Smooth muscle cell (in vitro differentiated cells): ENCODE results near the gene SMARCA1. TPM values are rescaled to one million over a fixed set of nuclear protein-coding genes. Genes with fewer than 3 reads are reported as not detected.
A peak's percentile ranks its signal among the peaks of the same experiment; 100 is the strongest.

ENCODE experiments used
- DNase-seq: peaks from one replicate; lab custom pipeline; 2025; ENCODE audit not compliant: unreplicated experiment; lab: John Stamatoyannopoulos, UW
- H2AFZ ChIP-seq: fragments of 200-600 bp; sonication (generic); 2 replicates; pipeline ENCODE4 v1.6.0; 2016; ENCODE audit warnings: antibody characterized with exemption, low read depth, mild to moderate bottlenecking
- H3F3A ChIP-seq: fragments of 200-600 bp; sonication (generic); 2 replicates; pipeline ENCODE4 v1.6.0; 2017; ENCODE audit warnings: antibody characterized with exemption, low read depth
- H3K27ac ChIP-seq: fragments of 200-600 bp; sonication (generic); 2 replicates; pipeline ENCODE4 v1.5.1; 2016; ENCODE audit warnings: low read depth, mild to moderate bottlenecking
- H3K27me3 ChIP-seq: fragments of 200-600 bp; sonication (generic); 2 replicates; pipeline ENCODE4 v1.6.1; 2016; ENCODE audit warnings: low read depth, mild to moderate bottlenecking
- H3K36me3 ChIP-seq: fragments of 200-600 bp; sonication (generic); 2 replicates; pipeline ENCODE4 v1.5.1; 2016; ENCODE audit warnings: low read depth
- H3K4me1 ChIP-seq: fragments of 200-600 bp; sonication (generic); 2 replicates; pipeline ENCODE4 v1.5.1; 2016; ENCODE audit warnings: low read depth
- H3K4me2 ChIP-seq: fragments of 200-600 bp; sonication (generic); 2 replicates; pipeline ENCODE4 v1.6.0; 2016; ENCODE audit warnings: mild to moderate bottlenecking
- H3K4me3 ChIP-seq: fragments of 200-600 bp; sonication (generic); 2 replicates; pipeline ENCODE4 v1.5.1; 2016; ENCODE audit warnings: mild to moderate bottlenecking
- H3K79me2 ChIP-seq: fragments of 200-600 bp; sonication (generic); 2 replicates; pipeline ENCODE4 v1.6.0; 2016; ENCODE audit warnings: low read depth, mild to moderate bottlenecking
- H3K9ac ChIP-seq: fragments of 200-600 bp; sonication (generic); 2 replicates; pipeline ENCODE4 v1.6.0; 2016; ENCODE audit warnings: low read depth
- H3K9me3 ChIP-seq: fragments of 200-600 bp; sonication (generic); replicated peaks from 2 replicates; pipeline ENCODE4 v1.5.1; 2016; ENCODE audit warnings: low read depth
- H4K20me1 ChIP-seq: fragments of 200-600 bp; sonication (generic); 2 replicates; pipeline ENCODE4 v1.6.0; 2016; ENCODE audit warnings: low read depth
- WGBS: methylation state at CpG from one replicate; pipeline ENCODE4 v1.1.7; 2016; ENCODE audit warnings: low lambda C conversion rate; 5-methylcytosine and 5-hydroxymethylcytosine counted together
- polyA plus RNA-seq: library from polyadenylated mRNA; unstranded; fragments of >200 nt; fragmentation: Nextera tagmentation; extraction: Ambion mirVana; gene quantifications from 2 replicates; pipeline ENCODE4 v1.2.1, GENCODE V29; 2016
- total RNA-seq: library from RNA; depleted of rRNA; stranded (reverse); fragments of >200 nt; gene quantifications from 2 replicates; pipeline ENCODE4 v1.2.3, GENCODE V29; 2014
- TF ChIP-seq, protein P1 (sequence below): fragments of 200-600 bp; sonication (generic); IDR thresholded peaks from 2 replicates; pipeline ENCODE4 v1.5.1; 2017; ENCODE audit warnings: borderline replicate concordance, mild to moderate bottlenecking, antibody characterized with exemption; ENCODE audit not compliant: insufficient read depth, poor library complexity, severe bottlenecking

The SMARCA1 gene
- total and polyA plus RNA-seq, 2 experiments from 2014 or later, result 60.9 to 91.5 TPM

DNA sequence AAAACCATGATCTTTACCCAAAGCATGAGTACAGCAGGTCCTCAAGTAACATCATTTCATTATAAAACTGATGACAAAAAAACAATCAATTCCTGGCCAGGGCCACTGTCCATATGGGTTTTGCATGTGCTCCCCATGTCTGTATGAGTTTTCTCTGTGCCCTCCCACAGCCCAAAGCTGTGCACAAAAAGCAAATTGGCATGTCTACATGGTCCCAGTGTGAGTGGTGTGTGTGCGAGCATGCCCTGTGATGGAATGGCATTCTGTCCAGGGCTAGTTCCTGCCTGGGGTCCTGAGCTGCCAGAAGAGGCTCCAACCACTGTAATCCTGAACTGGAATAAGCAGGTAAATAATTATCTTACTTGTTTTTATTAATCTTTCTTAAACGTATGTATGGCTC is 28.4 kb downstream of the SMARCA1 start:
- H4K20me1 ChIP-seq, result peaks cover 23% of the 10 kb centered on the region
- H3K4me1 ChIP-seq, result no peaks in the 10 kb centered on the region
- no peak overlapping the region for H3K4me2 ChIP-seq
- TF ChIP-seq, protein P1, sequence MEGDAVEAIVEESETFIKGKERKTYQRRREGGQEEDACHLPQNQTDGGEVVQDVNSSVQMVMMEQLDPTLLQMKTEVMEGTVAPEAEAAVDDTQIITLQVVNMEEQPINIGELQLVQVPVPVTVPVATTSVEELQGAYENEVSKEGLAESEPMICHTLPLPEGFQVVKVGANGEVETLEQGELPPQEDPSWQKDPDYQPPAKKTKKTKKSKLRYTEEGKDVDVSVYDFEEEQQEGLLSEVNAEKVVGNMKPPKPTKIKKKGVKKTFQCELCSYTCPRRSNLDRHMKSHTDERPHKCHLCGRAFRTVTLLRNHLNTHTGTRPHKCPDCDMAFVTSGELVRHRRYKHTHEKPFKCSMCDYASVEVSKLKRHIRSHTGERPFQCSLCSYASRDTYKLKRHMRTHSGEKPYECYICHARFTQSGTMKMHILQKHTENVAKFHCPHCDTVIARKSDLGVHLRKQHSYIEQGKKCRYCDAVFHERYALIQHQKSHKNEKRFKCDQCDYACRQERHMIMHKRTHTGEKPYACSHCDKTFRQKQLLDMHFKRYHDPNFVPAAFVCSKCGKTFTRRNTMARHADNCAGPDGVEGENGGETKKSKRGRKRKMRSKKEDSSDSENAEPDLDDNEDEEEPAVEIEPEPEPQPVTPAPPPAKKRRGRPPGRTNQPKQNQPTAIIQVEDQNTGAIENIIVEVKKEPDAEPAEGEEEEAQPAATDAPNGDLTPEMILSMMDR, result no peak
- peaks cover 14% of the 10 kb centered on the region for H3F3A ChIP-seq
- H3K4me3 ChIP-seq, result no peak overlapping the region
- H2AFZ ChIP-seq, result no peak overlapping the region
- no peak overlapping the region for H3K9ac ChIP-seq
- WGBS, result 84% methylated on average over 2 of the region's 2 CpGs
- H3K9me3 ChIP-seq, result no peaks in the 10 kb centered on the region
- no peak for DNase-seq
- H3K27ac ChIP-seq, result peak overlapping the region; percentile 60
- peaks cover 7% of the 10 kb centered on the region for H3K79me2 ChIP-seq
- H3K27me3 ChIP-seq, result no peaks in the 10 kb centered on the region
- peaks cover 8% of the 10 kb centered on the region for H3K36me3 ChIP-seq

DNA sequence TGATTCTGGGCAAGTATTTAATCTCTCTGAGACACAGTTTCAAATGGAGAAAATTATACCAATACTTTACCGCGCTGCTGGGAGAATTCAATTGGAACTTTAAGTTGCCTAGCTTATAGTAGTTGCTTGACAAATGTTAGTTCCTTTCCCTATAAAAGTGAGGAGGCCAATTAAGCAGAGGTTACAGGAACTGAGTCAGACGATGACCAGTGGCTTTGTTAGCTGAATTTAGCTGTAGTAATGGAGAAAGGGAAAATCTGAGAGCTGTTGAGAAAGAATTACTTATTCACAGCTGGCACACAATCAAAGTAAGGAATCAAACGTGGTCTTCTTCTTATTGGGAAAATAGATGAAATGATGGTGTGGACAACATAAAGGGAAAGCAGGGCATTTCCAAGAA is 29.6 kb downstream of the SMARCA1 start:
- TF ChIP-seq, protein P1, result no peak
- Histone ChIP-seq H3K36me3 (peaks cover 12% of the 10 kb centered on the region), H3K9ac (no peak overlapping the region), H3K27ac (no peak overlapping the region), H3F3A (peaks cover 14% of the 10 kb centered on the region), H2AFZ (no peak overlapping the region), H3K27me3 (no peaks in the 10 kb centered on the region), H3K4me2 (no peak overlapping the region), H4K20me1 (peaks cover 23% of the 10 kb centered on the region), H3K4me1 (no peaks in the 10 kb centered on the region), H3K79me2 (peaks cover 7% of the 10 kb centered on the region), H3K4me3 (no peak overlapping the region), H3K9me3 (peaks cover 3% of the 10 kb centered on the region)
- WGBS, result 70% methylated on average over 4 of the region's 4 CpGs
- no peak for DNase-seq

DNA sequence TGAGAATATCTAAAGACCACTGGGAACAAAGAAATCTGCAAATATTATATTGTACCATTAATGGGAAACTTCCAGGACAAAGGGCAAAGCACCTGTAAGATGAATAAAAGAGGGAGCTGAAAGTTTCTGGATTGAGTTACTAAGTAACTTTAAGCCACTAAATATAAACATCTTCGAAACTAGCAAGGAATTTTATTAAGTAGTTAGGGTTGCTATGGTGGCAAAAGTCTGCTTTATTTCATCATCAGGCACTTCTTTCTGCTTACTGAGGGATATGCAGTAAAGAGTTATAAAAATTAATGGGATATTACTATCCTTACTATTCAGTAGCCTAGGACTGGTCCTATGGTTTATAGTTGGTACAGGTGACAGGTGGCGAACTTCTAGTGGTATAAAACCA is 33.0 kb downstream of the SMARCA1 start:
- Histone ChIP-seq H3K79me2 (peaks cover 7% of the 10 kb centered on the region), H3K27me3 (no peaks in the 10 kb centered on the region), H3K9ac (no peak overlapping the region), H3F3A (no peaks in the 10 kb centered on the region), H4K20me1 (peaks cover 13% of the 10 kb centered on the region), H3K9me3 (peaks cover 3% of the 10 kb centered on the region), H3K4me3 (no peak overlapping the region), H2AFZ (no peak overlapping the region), H3K4me1 (no peaks in the 10 kb centered on the region), H3K4me2 (no peak overlapping the region), H3K27ac (no peak overlapping the region), H3K36me3 (peaks cover 24% of the 10 kb centered on the region)
- WGBS, result 66% methylated on average over 2 of the region's 2 CpGs
- DNase-seq, result no peak
- TF ChIP-seq, protein P1, result no peak

DNA sequence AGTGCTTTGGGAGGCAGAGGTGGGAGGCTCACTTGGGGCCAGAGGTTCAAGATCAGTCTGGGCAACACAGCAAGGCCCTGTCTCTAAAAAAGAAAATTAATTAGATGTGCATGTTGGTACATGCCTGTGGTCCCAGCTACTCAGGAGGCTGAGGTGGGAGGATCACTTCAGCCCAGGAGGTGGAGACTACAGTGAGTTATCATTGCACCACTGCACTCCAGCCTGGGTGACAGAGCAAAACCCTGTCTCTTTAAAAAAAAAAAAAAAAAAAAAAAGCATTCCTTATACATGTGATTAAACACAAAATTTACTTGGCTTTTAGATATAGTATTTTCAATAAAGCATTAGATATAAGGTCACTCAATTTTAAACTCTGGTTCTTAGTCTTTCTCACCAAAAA is 34.9 kb downstream of the SMARCA1 start:
- no peaks in the 10 kb centered on the region for H3F3A ChIP-seq
- no peak overlapping the region for H3K27ac ChIP-seq
- H3K4me3 ChIP-seq, result no peak overlapping the region
- H3K9ac ChIP-seq, result no peak overlapping the region
- no peaks in the 10 kb centered on the region for H3K4me1 ChIP-seq
- peaks cover 3% of the 10 kb centered on the region for H3K9me3 ChIP-seq
- no peaks in the 10 kb centered on the region for H4K20me1 ChIP-seq
- no peak overlapping the region for H2AFZ ChIP-seq
- DNase-seq, result no peak
- peaks cover 26% of the 10 kb centered on the region for H3K36me3 ChIP-seq
- peaks cover 7% of the 10 kb centered on the region for H3K79me2 ChIP-seq
- H3K27me3 ChIP-seq, result no peaks in the 10 kb centered on the region
- TF ChIP-seq, protein P1, result no peak
- no peak overlapping the region for H3K4me2 ChIP-seq
